ENCODE measurements around the gene IL17F.
A peak's percentile ranks its signal among the peaks of the same experiment; 100 is the strongest.

IL17F gene

GRCh38 chr6:52231406-52232127 lies 12.7 kb downstream of the IL17F start:
- H3K27ac ChIP-seq (ENCODE audit: low read length) = no peak overlapping the region
- no peak overlapping the region for H3K9ac ChIP-seq (ENCODE audit: low read length)
- no peak overlapping the region for H3K4me3 ChIP-seq (ENCODE audit: low read length)
- H2AFZ ChIP-seq (ENCODE audit: low read length) = no peak overlapping the region
- TF ChIP-seq EZH2phosphoT487 (IDR thresholded peaks at IDR 0.05; ENCODE audit: low read length) (no peak), EZH2 (optimal IDR thresholded peaks at IDR 0.05; ENCODE audit: low read depth, low read length) (no peak), CTCF (IDR thresholded peaks at IDR 0.05; ENCODE audit: low read length) (no peak)
- H3K9me3 ChIP-seq (replicated peaks; ENCODE audit: insufficient read depth, low read length) = no peaks in the 10 kb centered on the region
- H3K9me2 ChIP-seq (replicated peaks; ENCODE audit: insufficient read depth, low read length) = no peaks in the 10 kb centered on the region
- H3K4me2 ChIP-seq (ENCODE audit: low read depth, low read length) = no peak overlapping the region
- no peaks in the 10 kb centered on the region for H4K20me1 ChIP-seq (ENCODE audit: insufficient read depth, low read length)
- H3K27me3 ChIP-seq (replicated peaks; ENCODE audit: insufficient read depth, low read length) = no peaks in the 10 kb centered on the region
- no peaks in the 10 kb centered on the region for H3K79me2 ChIP-seq (ENCODE audit: low read length)
- H3K36me3 ChIP-seq (replicated peaks; ENCODE audit: insufficient read depth, low read length) = no peaks in the 10 kb centered on the region
- DNase-seq = peak; percentile 35
- peaks cover 17% of the 10 kb centered on the region for H3F3A ChIP-seq (ENCODE audit: insufficient read depth, low read length)
- peaks cover 17% of the 10 kb centered on the region for H3K4me1 ChIP-seq (ENCODE audit: low read length)

- no peaks in the 10 kb centered on the region for H3K9me3 ChIP-seq (replicated peaks; ENCODE audit: insufficient read depth, low read length)
- no peaks in the 10 kb centered on the region for H3K36me3 ChIP-seq (replicated peaks; ENCODE audit: insufficient read depth, low read length)
- H3K4me1 ChIP-seq (ENCODE audit: low read length) = peaks cover 18% of the 10 kb centered on the region
- no peak for DNase-seq
- no peak overlapping the region for H3K27ac ChIP-seq (ENCODE audit: low read length)
- peaks cover 18% of the 10 kb centered on the region for H3F3A ChIP-seq (ENCODE audit: insufficient read depth, low read length)
- H4K20me1 ChIP-seq (ENCODE audit: insufficient read depth, low read length) = no peaks in the 10 kb centered on the region
- H3K27me3 ChIP-seq (replicated peaks; ENCODE audit: insufficient read depth, low read length) = no peaks in the 10 kb centered on the region
- H3K4me3 ChIP-seq (ENCODE audit: low read length) = no peak overlapping the region
- H3K9me2 ChIP-seq (replicated peaks; ENCODE audit: insufficient read depth, low read length) = no peaks in the 10 kb centered on the region
- no peak overlapping the region for H3K9ac ChIP-seq (ENCODE audit: low read length)
- H2AFZ ChIP-seq (ENCODE audit: low read length) = no peak overlapping the region
- H3K79me2 ChIP-seq (ENCODE audit: low read length) = no peaks in the 10 kb centered on the region
- H3K4me2 ChIP-seq (ENCODE audit: low read depth, low read length) = no peak overlapping the region
- TF ChIP-seq EZH2 (optimal IDR thresholded peaks at IDR 0.05; ENCODE audit: low read depth, low read length) (no peak), EZH2phosphoT487 (IDR thresholded peaks at IDR 0.05; ENCODE audit: low read length) (no peak), CTCF (IDR thresholded peaks at IDR 0.05; ENCODE audit: low read length) (no peak)
Measured at GRCh38 chr6:52230685-52231084, 13.6 kb downstream of the IL17F start.

DNA sequence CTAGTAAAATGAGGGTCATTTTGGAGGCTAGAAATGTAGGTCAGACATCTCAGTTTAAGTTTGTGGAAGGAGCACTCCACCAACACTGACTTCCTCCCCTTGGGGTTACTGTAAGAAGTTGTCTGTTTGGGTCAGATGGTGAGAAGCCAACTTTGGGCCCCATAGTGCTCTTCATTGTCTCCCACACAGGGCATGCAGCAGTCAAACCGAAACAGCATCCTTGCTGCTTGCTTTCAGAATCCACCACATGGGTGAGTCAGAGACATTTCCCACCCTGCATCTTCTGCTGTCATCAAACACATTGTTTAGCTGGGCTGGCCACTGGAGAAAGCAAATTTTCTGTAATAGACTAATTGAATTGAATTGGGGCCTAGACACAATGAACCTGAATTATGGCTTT lies 16.8 kb downstream of the IL17F start:
- Histone ChIP-seq H2AFZ (ENCODE audit: low read length) (no peak overlapping the region), H3K9me3 (replicated peaks; ENCODE audit: insufficient read depth, low read length) (no peaks in the 10 kb centered on the region), H3K36me3 (replicated peaks; ENCODE audit: insufficient read depth, low read length) (no peaks in the 10 kb centered on the region), H3K4me1 (ENCODE audit: low read length) (peaks cover 18% of the 10 kb centered on the region), H3K9ac (ENCODE audit: low read length) (no peak overlapping the region), H3F3A (ENCODE audit: insufficient read depth, low read length) (peaks cover 18% of the 10 kb centered on the region), H3K4me3 (ENCODE audit: low read length) (no peak overlapping the region), H4K20me1 (ENCODE audit: insufficient read depth, low read length) (no peaks in the 10 kb centered on the region), H3K4me2 (ENCODE audit: low read depth, low read length) (no peak overlapping the region), H3K79me2 (ENCODE audit: low read length) (no peaks in the 10 kb centered on the region), H3K27ac (ENCODE audit: low read length) (peak overlapping the region; percentile 10; the same call in 1 of the 2 replicates), H3K9me2 (replicated peaks; ENCODE audit: insufficient read depth, low read length) (no peaks in the 10 kb centered on the region), H3K27me3 (replicated peaks; ENCODE audit: insufficient read depth, low read length) (no peaks in the 10 kb centered on the region; the same call in 1 of the 2 replicates)
- no peak for TF ChIP-seq CTCF (IDR thresholded peaks at IDR 0.05; ENCODE audit: low read length)
- no peak for TF ChIP-seq EZH2 (optimal IDR thresholded peaks at IDR 0.05; ENCODE audit: low read depth, low read length)
- no peak for TF ChIP-seq EZH2phosphoT487 (IDR thresholded peaks at IDR 0.05; ENCODE audit: low read length)
- peak; percentile 86 for DNase-seq

All from MM.1S (cell line).